Tibial artery (tissue), 4 donors: ENCODE measurements around the gene ERH.

Experiments used
- DNase-seq, 2 donors: peaks; one replicate each; pipeline ENCODE4 v3.0.0-alpha.2; 2019
- H3K27ac ChIP-seq, 2 donors: fragments of 200-600 bp; sonication (generic) in 1 of 2; 1 replicate in 1 of 2; 2 replicates in 1 of 2; pipeline ENCODE4 v1.5.1; 2018 to 2019; ENCODE audit warnings: mild to moderate bottlenecking in 1 of 2
- H3K27me3 ChIP-seq, 2 donors: fragments of 200-600 bp; sonication (generic) in 1 of 2; one replicate each; pipeline versions ENCODE4 v1.5.1 to v1.6.0; 2016 to 2019
- H3K36me3 ChIP-seq, 3 donors: fragments of 200-600 bp; sonication (generic) in 2 of 3; one replicate each; pipeline ENCODE4 v1.5.1; 2016 to 2019; ENCODE audit warnings: mild to moderate bottlenecking in 2 of 3
- H3K4me1 ChIP-seq, 4 donors: fragments of 200-600 bp; sonication (generic) in 2 of 4; 1 replicate in 3 of 4; 2 replicates in 1 of 4; pipeline ENCODE4 v1.5.1; 2016 to 2019
- H3K4me3 ChIP-seq, 2 donors: fragments of 200-600 bp; sonication (generic) in 1 of 2; 1 replicate in 1 of 2; 2 replicates in 1 of 2; pipeline ENCODE4 v1.5.1; 2018 to 2019; ENCODE audit warnings: mild to moderate bottlenecking in 2 of 2
- H3K9me3 ChIP-seq, 3 donors: fragments of 200-600 bp; sonication (generic) in 1 of 3; one replicate each; pipeline ENCODE4 v1.5.1; 2016 to 2019
- intact Hi-C: fragments of 100-400 bp; cut with DNase I; formaldehyde crosslinking; loops from one replicate; pipeline ENCODE4 v1.15.0; 2023; ENCODE audit warnings: low total_unique reads
- TF ChIP-seq, protein P1 (sequence below), 2 experiments: fragments of 200-600 bp in 1 of 2; fragments of 450-650 bp in 1 of 2; IDR thresholded peaks; one replicate each; pipeline ENCODE4 v1.5.1; 2017 to 2019; ENCODE audit warnings: antibody characterized with exemption in 2 of 2, mild to moderate bottlenecking in 1 of 2, moderate library complexity in 1 of 2

The ERH gene

GRCh38 chr14:69344171-69344570 is 53.9 kb downstream of the ERH start:
- no peaks in the 10 kb centered on the region for H3K27me3 ChIP-seq
- TF ChIP-seq, protein P1, sequence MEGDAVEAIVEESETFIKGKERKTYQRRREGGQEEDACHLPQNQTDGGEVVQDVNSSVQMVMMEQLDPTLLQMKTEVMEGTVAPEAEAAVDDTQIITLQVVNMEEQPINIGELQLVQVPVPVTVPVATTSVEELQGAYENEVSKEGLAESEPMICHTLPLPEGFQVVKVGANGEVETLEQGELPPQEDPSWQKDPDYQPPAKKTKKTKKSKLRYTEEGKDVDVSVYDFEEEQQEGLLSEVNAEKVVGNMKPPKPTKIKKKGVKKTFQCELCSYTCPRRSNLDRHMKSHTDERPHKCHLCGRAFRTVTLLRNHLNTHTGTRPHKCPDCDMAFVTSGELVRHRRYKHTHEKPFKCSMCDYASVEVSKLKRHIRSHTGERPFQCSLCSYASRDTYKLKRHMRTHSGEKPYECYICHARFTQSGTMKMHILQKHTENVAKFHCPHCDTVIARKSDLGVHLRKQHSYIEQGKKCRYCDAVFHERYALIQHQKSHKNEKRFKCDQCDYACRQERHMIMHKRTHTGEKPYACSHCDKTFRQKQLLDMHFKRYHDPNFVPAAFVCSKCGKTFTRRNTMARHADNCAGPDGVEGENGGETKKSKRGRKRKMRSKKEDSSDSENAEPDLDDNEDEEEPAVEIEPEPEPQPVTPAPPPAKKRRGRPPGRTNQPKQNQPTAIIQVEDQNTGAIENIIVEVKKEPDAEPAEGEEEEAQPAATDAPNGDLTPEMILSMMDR (IDR thresholded peaks at IDR 0.05): no peak
- peaks cover 0 to 4% (median 0%) of the 10 kb centered on the region in 4 donors for H3K4me1 ChIP-seq
- H3K9me3 ChIP-seq: no peaks in the 10 kb centered on the region
- intact Hi-C loops: no loop called here
- peaks cover 0 to 32% (median 0%) of the 10 kb centered on the region in 3 donors for H3K36me3 ChIP-seq
- H3K4me3 ChIP-seq: no peak overlapping the region
- no peak overlapping the region for H3K27ac ChIP-seq
- DNase-seq: no peak

DNA sequence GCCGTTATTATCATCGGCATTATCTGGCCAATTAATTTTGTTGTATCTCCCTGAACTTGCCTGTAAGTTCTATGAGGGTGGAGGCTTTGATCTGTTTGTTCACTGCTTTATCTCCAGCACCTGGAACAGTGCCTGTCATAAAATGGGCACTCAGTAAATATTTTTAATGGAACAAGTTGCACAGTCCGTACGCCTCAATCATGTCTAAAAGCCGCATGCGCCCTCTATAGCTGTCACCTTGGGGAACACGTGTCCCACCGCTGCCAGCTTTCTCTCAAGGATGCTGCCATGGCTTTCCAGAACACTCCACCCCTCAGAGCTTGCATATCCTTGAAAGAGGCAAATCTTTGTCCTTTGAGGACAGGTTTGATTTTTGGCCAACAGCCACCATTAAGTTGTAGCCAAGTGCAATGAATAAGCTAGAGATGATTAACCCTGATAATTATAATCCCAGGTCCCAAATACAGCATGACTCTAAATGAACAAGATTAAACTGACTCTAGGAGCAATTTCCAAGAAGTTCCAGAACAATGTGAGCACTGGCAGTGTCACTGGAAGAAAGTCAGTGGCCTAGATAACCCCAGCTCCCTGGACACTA is 55.1 kb downstream of the ERH start:
- intact Hi-C loops: no loop called here
- Histone ChIP-seq H3K27ac (no peak overlapping the region), H3K27me3 (no peaks in the 10 kb centered on the region), H3K36me3 (peaks cover 0 to 20% (median 0%) of the 10 kb centered on the region in 3 donors), H3K4me1 (peaks cover 0 to 4% (median 0%) of the 10 kb centered on the region in 4 donors), H3K9me3 (no peaks in the 10 kb centered on the region), H3K4me3 (no peak overlapping the region)
- TF ChIP-seq, protein P1 (IDR thresholded peaks at IDR 0.05): no peak
- DNase-seq: no peak

DNA sequence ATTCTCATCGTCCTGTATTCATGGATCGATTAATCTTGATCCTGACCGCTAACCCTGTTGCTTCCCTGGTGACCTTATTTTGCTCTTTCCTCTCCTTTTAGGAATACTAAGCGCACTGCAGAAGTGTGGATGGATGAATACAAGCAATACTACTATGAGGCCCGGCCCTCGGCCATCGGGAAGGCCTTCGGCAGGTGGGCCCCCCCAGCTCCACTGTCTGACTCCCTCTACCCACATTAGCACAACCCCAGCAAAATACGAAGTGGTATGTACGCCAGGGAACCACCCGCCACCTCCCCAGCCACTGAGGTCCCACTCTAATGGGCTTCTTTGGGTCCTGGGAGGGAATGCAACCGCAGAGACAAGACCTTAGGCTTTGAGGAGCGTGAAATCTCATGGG is 58.7 kb downstream of the ERH start:
- Histone ChIP-seq H3K4me3 (no peak overlapping the region), H3K36me3 (peaks cover 0 to 11% (median 0%) of the 10 kb centered on the region in 3 donors), H3K4me1 (peaks cover 0 to 13% (median 0%) of the 10 kb centered on the region in 4 donors), H3K27ac (no peak overlapping the region), H3K27me3 (no peaks in the 10 kb centered on the region), H3K9me3 (no peaks in the 10 kb centered on the region)
- TF ChIP-seq, protein P1 (IDR thresholded peaks at IDR 0.05): no peak
- no peak for DNase-seq
- intact Hi-C loops: no loop called here

DNA sequence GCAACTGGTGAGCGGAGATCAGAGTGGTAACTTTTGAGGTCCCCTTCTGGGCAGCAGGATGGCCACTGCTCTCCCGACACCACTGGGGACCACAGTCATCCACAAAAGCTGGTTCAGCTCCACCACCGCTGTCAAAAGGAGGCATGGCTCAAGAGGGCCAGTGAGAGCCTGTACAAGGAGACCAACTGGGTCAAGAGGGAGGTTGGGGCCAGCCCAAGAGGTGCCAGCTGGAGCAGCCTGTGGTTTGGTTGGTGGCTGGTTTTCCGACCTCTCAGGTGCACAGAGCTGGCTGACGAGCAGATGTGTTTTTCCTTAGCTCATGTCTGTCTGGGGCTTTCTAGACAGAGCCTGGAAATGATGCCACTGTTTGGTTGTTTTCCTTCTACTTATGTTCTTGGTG is 60.1 kb downstream of the ERH start:
- no peak overlapping the region for H3K4me3 ChIP-seq
- TF ChIP-seq, protein P1 (IDR thresholded peaks at IDR 0.05): no peak
- H3K4me1 ChIP-seq: peaks cover 0 to 9% (median 0%) of the 10 kb centered on the region in 4 donors
- DNase-seq: no peak
- no peak overlapping the region for H3K27ac ChIP-seq
- H3K9me3 ChIP-seq: no peaks in the 10 kb centered on the region
- peaks cover 0 to 11% (median 0%) of the 10 kb centered on the region in 3 donors for H3K36me3 ChIP-seq
- intact Hi-C loops: no loop called here
- H3K27me3 ChIP-seq: no peaks in the 10 kb centered on the region

DNA sequence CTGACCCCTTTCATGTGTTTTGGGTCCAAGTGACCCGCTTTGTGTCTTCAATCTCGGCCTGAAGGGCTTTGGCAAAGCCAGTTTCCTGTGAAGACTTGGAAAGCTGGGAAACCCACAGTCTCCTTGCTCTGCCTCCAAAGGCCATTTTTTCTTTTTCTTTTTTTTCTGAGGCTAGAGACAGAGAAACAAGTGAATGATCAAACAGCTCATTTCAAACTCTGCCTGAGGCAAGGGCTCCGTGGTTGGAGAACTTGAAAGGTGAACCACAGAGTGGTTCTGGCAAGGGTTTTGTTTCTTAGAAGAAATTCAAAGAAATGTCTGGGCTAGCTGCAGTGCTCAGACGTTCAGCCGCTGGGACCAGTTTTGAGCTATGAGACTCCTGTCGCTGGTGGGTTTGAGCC is 62.7 kb downstream of the ERH start:
- H3K36me3 ChIP-seq: peaks cover 0 to 5% (median 0%) of the 10 kb centered on the region in 3 donors
- intact Hi-C loops: no loop called here
- H3K9me3 ChIP-seq: no peaks in the 10 kb centered on the region
- TF ChIP-seq, protein P1 (IDR thresholded peaks at IDR 0.05): no peak
- H3K4me3 ChIP-seq: no peak overlapping the region
- H3K27me3 ChIP-seq: no peaks in the 10 kb centered on the region
- H3K4me1 ChIP-seq: peaks cover 0 to 9% (median 0%) of the 10 kb centered on the region in 4 donors
- DNase-seq: no peak
- H3K27ac ChIP-seq: no peak overlapping the region
